Ureter (tissue), 1 donor: ENCODE measurements around the gene ANAPC10. TPM values are rescaled to one million over a fixed set of nuclear protein-coding genes. Genes with fewer than 3 reads are reported as not detected.
"Not testable (repeated sequence)": the region's sequence is repeated elsewhere in the genome, so short reads cannot be mapped to it uniquely, and the experiment has no call there.

Experiments used
- DNase-seq: peaks from one replicate; pipeline ENCODE4 v3.0.0-alpha.2; 2020; ENCODE audit warnings: low spot score
- total RNA-seq: library from RNA; stranded (reverse); gene quantifications from one replicate; pipeline ENCODE4 v1.2.4, GENCODE V29; 2023
- donor health status: DM: yes; HTN: yes; CAD: no.

The ANAPC10 gene
- total RNA-seq, 1 donor from 2014 or later: 24.9 TPM

- DNase-seq: not testable (repeated sequence)
Observed at GRCh38 chr4:145010315-145010714, 87.7 kb downstream of the ANAPC10 start.

DNA sequence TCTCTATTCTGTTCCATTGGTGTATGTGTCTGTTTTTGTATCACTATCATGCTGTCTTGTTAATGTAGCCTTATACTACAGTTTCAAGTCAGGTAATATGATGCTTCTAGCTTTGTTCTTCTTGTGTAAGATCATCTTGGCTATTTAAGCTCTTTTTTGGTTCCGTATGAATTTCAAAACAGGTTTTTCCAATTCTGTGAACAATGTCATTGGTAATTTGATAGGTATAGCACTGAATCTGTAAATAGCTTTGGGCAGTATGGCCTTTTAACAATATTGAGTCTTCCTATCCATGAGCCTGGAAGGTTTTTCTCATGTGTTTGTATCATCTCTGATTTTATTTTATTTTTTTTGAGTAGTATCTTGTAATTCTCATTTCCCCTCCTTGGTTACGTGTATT lies 94.3 kb downstream of the ANAPC10 start:
- no peak for DNase-seq

DNA sequence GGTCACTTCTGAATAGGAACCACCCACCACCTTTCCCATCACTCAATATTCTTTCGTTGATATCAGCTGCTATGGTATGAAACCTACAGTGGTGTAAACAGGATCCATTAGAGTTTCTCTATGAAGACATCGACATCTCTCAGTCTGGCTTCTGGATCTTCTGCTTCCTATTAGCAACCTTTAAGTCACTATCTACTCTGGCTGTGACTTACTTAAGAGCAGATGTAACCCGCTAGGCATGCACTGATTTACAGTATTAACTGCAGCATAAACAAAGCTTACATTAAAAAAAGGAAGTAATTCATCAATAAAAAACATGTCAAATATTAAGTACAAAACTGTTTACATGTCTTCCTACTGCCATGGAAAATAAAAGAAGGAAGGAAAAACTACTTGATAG lies 96.4 kb downstream of the ANAPC10 start:
- DNase-seq: no peak

DNA sequence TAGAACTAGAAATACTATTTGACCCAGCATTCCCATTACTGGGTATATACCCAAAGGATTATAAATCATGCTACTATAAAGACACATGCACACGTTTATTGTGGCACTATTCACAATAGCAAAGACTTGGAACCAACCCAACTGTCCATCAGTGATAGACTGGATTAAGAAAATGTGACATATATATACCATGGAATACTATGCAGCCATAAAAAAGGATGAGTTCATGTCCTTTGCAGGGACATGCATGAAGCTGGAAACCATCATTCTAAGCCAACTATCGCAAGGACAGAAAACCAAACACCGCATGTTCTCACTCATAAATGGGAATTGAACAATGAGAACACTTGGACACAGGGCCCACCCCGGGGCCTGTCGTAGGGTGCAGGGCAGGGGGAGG lies 97.3 kb downstream of the ANAPC10 start:
- DNase-seq: not testable (repeated sequence)

- DNase-seq: no peak
Observed at GRCh38 chr4:144989306-144989705, 108.7 kb downstream of the ANAPC10 start.

GRCh38 chr4:144985531-144985930 lies 112.5 kb downstream of the ANAPC10 start:
- DNase-seq: no peak

DNA sequence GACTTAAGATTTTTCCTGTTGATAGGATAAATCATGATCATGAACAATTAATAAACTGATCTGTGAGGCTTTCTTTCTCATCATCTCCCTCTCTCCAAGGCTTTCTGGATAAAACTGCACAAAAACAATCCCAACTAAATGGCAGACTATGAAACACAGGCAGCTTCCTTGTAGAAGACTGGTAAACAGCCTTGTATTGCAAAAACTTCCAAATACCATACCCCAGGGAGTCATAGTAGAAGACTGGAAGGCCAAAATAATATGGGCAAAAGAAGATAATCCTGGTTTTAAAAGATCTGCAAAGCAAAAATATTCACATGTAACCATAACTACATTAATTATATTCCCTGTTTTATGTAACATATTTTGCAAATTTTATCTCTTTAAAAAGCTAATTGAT lies 113.0 kb downstream of the ANAPC10 start:
- DNase-seq: no peak

DNA sequence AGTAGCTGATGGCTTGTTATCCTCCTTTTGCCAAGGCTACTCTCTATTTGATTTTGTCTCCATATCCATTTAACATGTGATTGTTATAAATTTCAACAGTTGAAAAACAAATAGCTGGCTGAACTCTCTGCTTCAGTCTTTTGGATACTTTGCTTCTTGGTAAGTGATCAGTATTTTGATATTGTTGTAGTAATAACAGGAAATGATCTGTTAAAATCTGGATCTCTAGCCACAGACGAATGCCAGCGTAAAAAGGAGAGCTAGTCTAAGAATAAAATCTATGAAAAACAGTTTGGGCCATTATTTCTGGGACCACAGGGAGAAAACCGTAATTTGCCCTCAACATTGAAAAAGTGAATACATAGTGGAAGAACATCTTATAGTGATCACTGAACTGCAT lies 113.8 kb downstream of the ANAPC10 start:
- no peak for DNase-seq

DNA sequence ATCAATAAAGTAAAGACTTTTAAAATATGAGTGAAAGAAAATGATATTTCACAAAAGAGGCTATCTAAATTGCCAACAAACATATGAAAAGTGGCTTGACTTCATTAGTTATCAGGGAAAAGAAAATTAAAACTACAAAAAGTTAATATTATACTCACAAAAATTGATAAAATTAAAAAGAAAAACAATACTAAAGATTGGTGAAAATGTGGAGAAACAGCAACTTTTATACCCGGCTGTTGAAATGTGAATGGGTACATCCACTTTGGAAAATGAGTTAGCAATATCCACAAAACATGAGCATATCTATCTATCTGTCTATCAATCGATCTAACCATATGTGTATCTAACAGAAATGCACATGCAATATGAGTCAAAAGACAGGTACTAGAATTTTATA lies 122.3 kb downstream of the ANAPC10 start:
- no peak for DNase-seq

- no peak for DNase-seq
Observed at GRCh38 chr4:144970597-144970996, 127.4 kb downstream of the ANAPC10 start.

DNA sequence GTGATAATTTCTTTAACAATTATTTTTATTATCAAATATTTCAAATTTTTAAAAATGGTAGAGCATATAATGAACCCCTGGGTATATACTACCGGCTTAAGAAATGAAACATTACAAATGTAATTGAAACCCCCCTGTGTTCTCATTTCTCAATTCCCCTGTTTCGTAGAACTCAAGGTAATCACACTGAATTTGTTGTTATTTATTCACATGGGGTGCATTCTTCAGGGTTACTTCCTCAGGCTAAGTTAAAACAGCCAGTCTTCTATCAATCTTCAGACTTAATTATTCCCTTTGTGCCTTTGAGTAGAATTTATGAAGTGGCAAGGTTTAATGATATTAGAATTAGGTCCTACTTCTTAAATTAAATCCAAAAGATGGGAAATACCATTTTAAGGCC lies 128.2 kb downstream of the ANAPC10 start:
- DNase-seq: no peak

GRCh38 chr4:144968606-144969005 lies 129.4 kb downstream of the ANAPC10 start:
- no peak for DNase-seq

GRCh38 chr4:144967161-144967560 lies 130.8 kb downstream of the ANAPC10 start:
- no peak for DNase-seq

GRCh38 chr4:144962300-144962699 lies 135.7 kb downstream of the ANAPC10 start:
- no peak for DNase-seq

- no peak for DNase-seq
Observed at GRCh38 chr4:144955104-144955503, 142.9 kb downstream of the ANAPC10 start.

DNA sequence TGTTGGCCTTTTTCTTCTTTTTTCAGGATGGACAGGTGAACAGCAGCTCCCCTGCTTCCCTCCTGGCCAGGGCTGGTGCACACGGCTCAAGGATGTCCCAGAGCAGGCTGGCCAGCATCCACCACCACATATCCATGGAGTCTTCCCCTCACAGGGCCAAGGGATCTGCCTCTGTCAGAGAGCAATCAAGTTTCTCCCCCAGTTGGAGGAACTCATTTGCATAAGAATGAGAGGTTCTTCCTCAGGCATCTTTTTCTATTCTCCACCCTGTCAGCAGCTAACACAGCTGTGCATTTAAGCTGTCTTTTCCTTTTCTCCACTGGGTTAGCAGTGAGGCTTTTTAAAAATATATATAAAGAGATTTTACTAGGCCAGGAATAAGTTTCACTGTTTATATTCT lies 143.8 kb downstream of the ANAPC10 start:
- no peak for DNase-seq

GRCh38 chr4:144948421-144948820 lies 149.6 kb downstream of the ANAPC10 start:
- no peak for DNase-seq

GRCh38 chr4:144948009-144948408 lies 150.0 kb downstream of the ANAPC10 start:
- DNase-seq: no peak

Other genes starting within 250 kb of the ANAPC10 start
- gene ABCE1, start 115 bp upstream of the ANAPC10 start, total RNA-seq: 76.7 TPM
- gene OTUD4, start 82.4 kb upstream of the ANAPC10 start, total RNA-seq: 46.2 TPM